Measurements from ENCODE around the gene GPR142.

GRCh38 chr17:74393346-74393942 is 26.1 kb downstream of the GPR142 start:
- TF ChIP-seq CTCF (IDR thresholded peaks at IDR 0.05) = no peak
- no peak for TF ChIP-seq POLR2A (IDR thresholded peaks at IDR 0.05)

Measured in heart left ventricle (tissue), 13 donors.